AG09309 (cell line): Measurements from ENCODE around the gene IMMP2L.

Experiments
- DNase-seq: peaks from one replicate; pipeline ENCODE4 v3.0.0-alpha.2; 2010; ENCODE audit warnings: low read depth
- H3K4me3 ChIP-seq: 2 replicates; pipeline ENCODE4 v1.5.1; 2011; ENCODE audit warnings: mild to moderate bottlenecking, low read depth, low read length, moderate library complexity; ENCODE audit not compliant: control insufficient read depth
- CTCF ChIP-seq: IDR thresholded peaks from 2 replicates; pipeline ENCODE4 v1.5.1; 2011; ENCODE audit warnings: mild to moderate bottlenecking, low read depth, low read length, inconsistent platforms; ENCODE audit not compliant: insufficient read depth, control insufficient read depth; ENCODE audit errors: missing control alignments

The IMMP2L gene

GRCh38 chr7:111238886-111239285 lies 323.4 kb downstream of the IMMP2L start:
- TF ChIP-seq CTCF = no peak
- no peak for DNase-seq
- no peak overlapping the region for H3K4me3 ChIP-seq

DNA sequence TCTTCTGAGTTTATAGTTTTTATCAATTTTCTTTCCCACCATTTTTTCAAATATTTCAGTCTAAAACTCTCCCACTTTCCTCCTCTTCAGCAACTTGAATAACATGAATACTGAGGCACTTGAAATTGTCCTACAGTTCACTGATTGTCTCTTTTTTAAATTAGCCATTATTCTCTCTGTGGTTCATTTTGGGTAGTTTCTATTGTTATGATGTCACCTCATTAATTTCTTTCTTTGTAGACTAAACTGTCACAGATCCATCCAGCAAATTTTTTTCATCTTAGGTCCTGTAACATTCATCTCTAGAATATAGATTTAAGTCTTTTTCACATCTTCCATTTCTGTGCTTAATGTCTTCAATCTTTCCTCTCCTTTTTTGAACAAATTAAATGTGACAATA lies 326.6 kb downstream of the IMMP2L start:
- TF ChIP-seq CTCF = no peak
- no peak for DNase-seq

GRCh38 chr7:111232249-111233084 lies 329.8 kb downstream of the IMMP2L start:
- TF ChIP-seq CTCF = no peak
- DNase-seq = no peak
- no peak overlapping the region for H3K4me3 ChIP-seq

More for the DNA sequence above, 326.6 kb downstream of the IMMP2L start:
- no peak overlapping the region for H3K4me3 ChIP-seq

DNA sequence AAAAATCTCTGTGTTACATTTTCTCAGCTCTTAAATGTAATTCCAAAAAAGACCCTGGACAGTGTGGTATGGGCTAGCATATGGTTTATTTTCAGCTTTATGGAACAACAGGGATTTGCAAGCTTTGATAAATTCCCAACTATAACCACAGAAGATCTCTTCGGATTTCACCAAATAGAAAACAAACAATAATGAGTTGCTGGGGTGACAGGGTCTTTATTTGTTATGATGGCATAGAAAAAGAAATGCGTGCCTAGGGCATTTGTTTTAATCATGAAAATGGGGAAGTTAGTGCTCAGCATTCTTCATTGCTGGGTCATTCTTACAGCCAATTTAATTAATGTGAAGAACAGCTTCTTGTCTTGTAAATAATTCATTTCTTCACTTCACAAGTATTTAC lies 332.4 kb downstream of the IMMP2L start:
- DNase-seq = no peak
- no peak overlapping the region for H3K4me3 ChIP-seq
- no peak for TF ChIP-seq CTCF

DNA sequence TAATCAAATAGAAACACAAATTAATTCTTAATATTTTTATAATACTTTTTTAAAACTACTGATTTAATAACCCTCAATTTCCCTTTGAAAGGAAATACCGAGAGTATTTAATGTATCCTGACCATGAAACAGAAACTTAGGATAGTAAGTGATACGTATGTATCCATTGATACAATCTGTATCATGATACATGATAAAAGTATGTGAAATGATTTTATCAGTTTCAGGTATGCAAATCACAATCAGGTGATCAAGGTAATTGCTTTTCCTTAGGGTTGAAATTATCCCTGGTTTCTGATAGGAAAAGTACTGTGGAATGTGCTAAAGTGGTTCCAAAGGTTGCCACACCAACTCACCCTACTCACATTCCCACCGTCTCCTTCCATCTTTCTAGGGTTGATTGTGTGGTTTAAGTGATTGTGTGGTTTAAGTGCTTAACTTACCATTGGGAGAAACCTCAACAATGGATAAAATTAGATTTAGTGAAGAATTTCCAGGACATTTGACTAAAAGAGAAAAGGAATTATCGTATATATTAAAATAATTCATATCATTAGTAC lies 333.0 kb downstream of the IMMP2L start:
- no peak for TF ChIP-seq CTCF
- DNase-seq = no peak
- no peak overlapping the region for H3K4me3 ChIP-seq

DNA sequence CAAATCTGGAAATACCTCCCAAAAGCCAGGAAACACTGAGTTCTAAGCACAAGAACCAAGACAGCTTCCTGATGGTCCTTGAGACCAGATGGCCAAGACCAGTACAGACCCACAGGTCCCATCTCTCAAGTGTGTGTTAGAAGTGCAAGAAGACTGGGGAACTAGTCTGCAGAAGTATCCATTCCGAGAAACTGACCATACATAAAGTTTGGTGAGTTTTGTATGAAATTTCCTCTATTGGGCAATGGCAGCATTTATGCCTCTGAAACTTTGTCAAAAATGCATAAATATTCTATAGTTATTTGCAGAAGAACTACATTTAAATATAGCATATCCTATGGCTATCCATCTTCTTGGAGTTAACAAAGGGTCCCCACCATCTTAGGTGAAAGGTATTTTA lies 333.9 kb downstream of the IMMP2L start:
- no peak overlapping the region for H3K4me3 ChIP-seq
- DNase-seq = no peak
- TF ChIP-seq CTCF = no peak
